HepG2 (cell line): ENCODE measurements around the gene GART. TPM values are rescaled to one million over a fixed set of nuclear protein-coding genes. Genes with fewer than 3 reads are reported as not detected.

Experiments
- ARHGAP35 ChIP-seq: sonication (generic); formaldehyde crosslinking; IDR thresholded peaks from 2 replicates; pipeline ENCODE4 v1.9.0; 2022; ENCODE audit warnings: mild to moderate bottlenecking, inconsistent platforms, moderate library complexity, missing genetic modification reagents, borderline replicate concordance
- HMG20B ChIP-seq: conservative IDR thresholded peaks from 2 replicates; pipeline ENCODE4 v1.6.1; 2016; ENCODE audit warnings: missing genetic modification reagents, missing compliant biosample characterization
- IRF9 ChIP-seq: sonication (generic); formaldehyde crosslinking; IDR thresholded peaks from 2 replicates; pipeline ENCODE4 v1.8.0; 2022; ENCODE audit warnings: missing genetic modification reagents, mild to moderate bottlenecking, borderline replicate concordance
- KMT2B ChIP-seq: IDR thresholded peaks from 2 replicates; pipeline ENCODE4 v1.6.1; 2016; ENCODE audit warnings: missing genetic modification reagents, missing compliant biosample characterization
- MBD4 ChIP-seq: IDR thresholded peaks from 2 replicates; pipeline ENCODE4 v1.6.1; 2012; ENCODE audit warnings: low read length, inconsistent platforms, borderline replicate concordance
- NR2C2 ChIP-seq: sonication (generic); formaldehyde crosslinking; IDR thresholded peaks from 2 replicates; pipeline ENCODE4 v1.4.0; 2020; ENCODE audit warnings: missing genetic modification reagents, mild to moderate bottlenecking, moderate library complexity, borderline replicate concordance
- SKI ChIP-seq: fragments of 450-650 bp; IDR thresholded peaks from one replicate; pipeline ENCODE4 v1.6.1; 2018; ENCODE audit warnings: mild to moderate bottlenecking; ENCODE audit not compliant: partially characterized antibody
- SMC3 ChIP-seq: IDR thresholded peaks from 2 replicates; pipeline ENCODE4 v1.6.1; 2011; ENCODE audit warnings: low read length, improper control_type of control experiment
- SOX6 ChIP-seq, 2 experiments: fragments of 450-650 bp in 1 of 2; sonication (generic) in 1 of 2; formaldehyde crosslinking in 1 of 2; IDR thresholded peaks; 2 replicates each; pipeline versions ENCODE4 v1.4.0 to v1.6.1; 2017 to 2020; ENCODE audit warnings: antibody characterized with exemption in 1 of 2, mild to moderate bottlenecking in 1 of 2, missing genetic modification reagents in 1 of 2
- TCF12 ChIP-seq, 2 experiments: fragments of 450-650 bp in 1 of 2; sonication (generic) in 1 of 2; formaldehyde crosslinking in 1 of 2; IDR thresholded peaks; 2 replicates each; pipeline versions ENCODE4 v1.6.1 to v1.8.0; 2017 to 2022; ENCODE audit warnings: antibody characterized with exemption in 1 of 2, mild to moderate bottlenecking in 1 of 2, missing genetic modification reagents in 1 of 2, moderate library complexity in 1 of 2
- ZBTB7B ChIP-seq: sonication (generic); formaldehyde crosslinking; IDR thresholded peaks from 2 replicates; pipeline ENCODE4 v1.4.0; 2020; ENCODE audit warnings: missing genetic modification reagents
- ZNF33A ChIP-seq: sonication (generic); formaldehyde crosslinking; IDR thresholded peaks from 2 replicates; pipeline ENCODE4 v1.5.1; 2020; ENCODE audit warnings: missing genetic modification reagents, mild to moderate bottlenecking, moderate library complexity, borderline replicate concordance
- ZNF558 ChIP-seq: sonication (generic); formaldehyde crosslinking; IDR thresholded peaks from 2 replicates; pipeline ENCODE4 v1.9.0; 2022; ENCODE audit warnings: mild to moderate bottlenecking, missing genetic modification reagents, borderline replicate concordance
- ZNF691 ChIP-seq: sonication (generic); formaldehyde crosslinking; IDR thresholded peaks from 2 replicates; pipeline ENCODE4 v1.4.0; 2020; ENCODE audit warnings: missing genetic modification reagents, low read depth, mild to moderate bottlenecking, borderline replicate concordance
- polyA plus RNA-seq, 8 experiments: library from polyadenylated mRNA; depleted of rRNA in 3 of 8; stranded (reverse) in 7 of 8; unstranded in 1 of 8; fragments of >200 nt; fragmentation: Illumina TruSeq in 4 of 8; extraction: Trizol in 4 of 8; gene quantifications; 2 replicates each; pipeline versions ENCODE4 v1.2.1 to v1.2.3, GENCODE V29; 2011 to 2016; ENCODE audit warnings: low read depth in 4 of 8, missing spikeins in 1 of 8, mixed read lengths in 1 of 8; ENCODE audit not compliant: insufficient read depth in 1 of 8
- total RNA-seq, 5 experiments: library from RNA; depleted of rRNA; stranded (reverse); fragments of >200 nt; fragmentation: Illumina TruSeq; extraction: Trizol; gene quantifications; 2 replicates each; pipeline ENCODE4 v1.2.3, GENCODE V29; 2016; ENCODE audit warnings: low read depth in 1 of 5
- TF ChIP-seq, protein P1 (sequence below): IDR thresholded peaks from 2 replicates; pipeline ENCODE4 v1.6.1; 2016; ENCODE audit warnings: low read depth, missing genetic modification reagents, missing compliant biosample characterization
- TF ChIP-seq, protein P2 (sequence below): sonication (generic); formaldehyde crosslinking; IDR thresholded peaks from 2 replicates; pipeline ENCODE4 v1.4.0; 2020; ENCODE audit warnings: missing genetic modification reagents
- TF ChIP-seq, protein P3 (sequence below): sonication (generic); formaldehyde crosslinking; IDR thresholded peaks from 2 replicates; pipeline ENCODE4 v1.4.0; 2020; ENCODE audit warnings: missing genetic modification reagents, mild to moderate bottlenecking, borderline replicate concordance

The GART gene
- total and polyA plus RNA-seq, 2 of the 13 experiments (the other 11 are each of a cell fraction or from before 2014, with no cell fraction given): 17.9 to 109 TPM

DNA sequence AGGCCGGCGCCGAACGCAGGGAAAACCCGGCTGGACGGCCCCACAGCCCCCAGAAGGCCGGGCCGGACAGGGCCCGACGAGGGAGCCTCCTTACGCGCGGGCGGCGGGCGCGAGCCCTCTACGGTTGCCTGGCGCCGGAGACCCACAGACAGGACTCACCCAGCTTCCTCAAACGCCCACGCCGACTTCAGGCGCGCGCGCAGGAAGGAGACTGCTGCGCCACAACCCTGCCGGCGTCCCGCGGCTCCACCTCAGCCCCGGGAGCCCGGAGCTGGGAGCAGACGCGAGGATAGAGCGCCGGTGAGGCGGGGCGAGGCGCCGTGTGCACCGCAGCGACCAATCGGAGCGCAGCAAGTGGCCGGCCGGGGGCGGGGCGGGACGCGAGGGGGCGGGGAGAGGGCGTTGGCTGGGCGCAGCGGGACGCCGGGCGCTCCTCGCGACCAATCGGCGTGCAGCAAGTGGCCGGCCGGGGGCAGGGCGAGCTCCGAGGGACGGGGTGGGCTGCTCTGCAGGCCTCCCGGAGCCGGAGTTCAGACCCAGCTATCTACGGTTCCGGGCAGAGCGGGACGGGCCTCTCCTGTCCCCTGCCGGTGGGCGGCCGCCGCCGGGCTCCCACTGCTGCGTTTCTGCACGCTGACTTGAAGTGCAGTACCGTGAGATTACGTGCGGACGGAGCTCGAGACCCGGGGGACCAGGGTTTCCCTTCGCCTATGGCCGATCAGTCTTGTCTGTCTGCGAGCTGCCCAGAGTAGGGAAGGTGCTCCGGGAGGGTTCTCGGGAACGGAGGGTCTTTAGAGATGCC lies 62.0 kb downstream of the GART start, which contains the start of gene TMEM50B (continued):
- TF ChIP-seq IRF9 (CRISPR knock-in tag) (peak; percentile 69; the same call in 1 of the 2 replicates), SMC3 (no peak), NR2C2 (CRISPR knock-in tag) (no peak), SKI (peak; percentile 78), SOX6 (IDR thresholded peaks at IDR 0.05) (no peak), SOX6 (CRISPR knock-in tag; IDR thresholded peaks at IDR 0.05) (no peak; the same call in 1 of the 2 replicates), ZNF558 (peak; percentile 86; the same call in 1 of the 2 replicates), ZBTB7B (CRISPR knock-in tag) (peak; percentile 73), ZNF691 (CRISPR knock-in tag) (peak; percentile 64; the same call in 1 of the 2 replicates), MBD4 (no peak), ARHGAP35 (no peak), ZNF33A (no peak), TCF12 (IDR thresholded peaks at IDR 0.05) (no peak), TCF12 (CRISPR knock-in tag; IDR thresholded peaks at IDR 0.05) (no peak), HMG20B (0 out of 2 replicates have a peak, but pooled peaks have one; percentile 58), KMT2B (CRISPR knock-in tag) (peak; percentile 82)
- TF ChIP-seq, protein P1, sequence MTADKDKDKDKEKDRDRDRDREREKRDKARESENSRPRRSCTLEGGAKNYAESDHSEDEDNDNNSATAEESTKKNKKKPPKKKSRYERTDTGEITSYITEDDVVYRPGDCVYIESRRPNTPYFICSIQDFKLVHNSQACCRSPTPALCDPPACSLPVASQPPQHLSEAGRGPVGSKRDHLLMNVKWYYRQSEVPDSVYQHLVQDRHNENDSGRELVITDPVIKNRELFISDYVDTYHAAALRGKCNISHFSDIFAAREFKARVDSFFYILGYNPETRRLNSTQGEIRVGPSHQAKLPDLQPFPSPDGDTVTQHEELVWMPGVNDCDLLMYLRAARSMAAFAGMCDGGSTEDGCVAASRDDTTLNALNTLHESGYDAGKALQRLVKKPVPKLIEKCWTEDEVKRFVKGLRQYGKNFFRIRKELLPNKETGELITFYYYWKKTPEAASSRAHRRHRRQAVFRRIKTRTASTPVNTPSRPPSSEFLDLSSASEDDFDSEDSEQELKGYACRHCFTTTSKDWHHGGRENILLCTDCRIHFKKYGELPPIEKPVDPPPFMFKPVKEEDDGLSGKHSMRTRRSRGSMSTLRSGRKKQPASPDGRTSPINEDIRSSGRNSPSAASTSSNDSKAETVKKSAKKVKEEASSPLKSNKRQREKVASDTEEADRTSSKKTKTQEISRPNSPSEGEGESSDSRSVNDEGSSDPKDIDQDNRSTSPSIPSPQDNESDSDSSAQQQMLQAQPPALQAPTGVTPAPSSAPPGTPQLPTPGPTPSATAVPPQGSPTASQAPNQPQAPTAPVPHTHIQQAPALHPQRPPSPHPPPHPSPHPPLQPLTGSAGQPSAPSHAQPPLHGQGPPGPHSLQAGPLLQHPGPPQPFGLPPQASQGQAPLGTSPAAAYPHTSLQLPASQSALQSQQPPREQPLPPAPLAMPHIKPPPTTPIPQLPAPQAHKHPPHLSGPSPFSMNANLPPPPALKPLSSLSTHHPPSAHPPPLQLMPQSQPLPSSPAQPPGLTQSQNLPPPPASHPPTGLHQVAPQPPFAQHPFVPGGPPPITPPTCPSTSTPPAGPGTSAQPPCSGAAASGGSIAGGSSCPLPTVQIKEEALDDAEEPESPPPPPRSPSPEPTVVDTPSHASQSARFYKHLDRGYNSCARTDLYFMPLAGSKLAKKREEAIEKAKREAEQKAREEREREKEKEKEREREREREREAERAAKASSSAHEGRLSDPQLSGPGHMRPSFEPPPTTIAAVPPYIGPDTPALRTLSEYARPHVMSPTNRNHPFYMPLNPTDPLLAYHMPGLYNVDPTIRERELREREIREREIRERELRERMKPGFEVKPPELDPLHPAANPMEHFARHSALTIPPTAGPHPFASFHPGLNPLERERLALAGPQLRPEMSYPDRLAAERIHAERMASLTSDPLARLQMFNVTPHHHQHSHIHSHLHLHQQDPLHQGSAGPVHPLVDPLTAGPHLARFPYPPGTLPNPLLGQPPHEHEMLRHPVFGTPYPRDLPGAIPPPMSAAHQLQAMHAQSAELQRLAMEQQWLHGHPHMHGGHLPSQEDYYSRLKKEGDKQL (CRISPR knock-in tag): no peak
- TF ChIP-seq, protein P2, sequence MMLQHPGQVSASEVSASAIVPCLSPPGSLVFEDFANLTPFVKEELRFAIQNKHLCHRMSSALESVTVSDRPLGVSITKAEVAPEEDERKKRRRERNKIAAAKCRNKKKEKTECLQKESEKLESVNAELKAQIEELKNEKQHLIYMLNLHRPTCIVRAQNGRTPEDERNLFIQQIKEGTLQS: no peak; the same call in 1 of the 2 replicates
- TF ChIP-seq, protein P3, sequence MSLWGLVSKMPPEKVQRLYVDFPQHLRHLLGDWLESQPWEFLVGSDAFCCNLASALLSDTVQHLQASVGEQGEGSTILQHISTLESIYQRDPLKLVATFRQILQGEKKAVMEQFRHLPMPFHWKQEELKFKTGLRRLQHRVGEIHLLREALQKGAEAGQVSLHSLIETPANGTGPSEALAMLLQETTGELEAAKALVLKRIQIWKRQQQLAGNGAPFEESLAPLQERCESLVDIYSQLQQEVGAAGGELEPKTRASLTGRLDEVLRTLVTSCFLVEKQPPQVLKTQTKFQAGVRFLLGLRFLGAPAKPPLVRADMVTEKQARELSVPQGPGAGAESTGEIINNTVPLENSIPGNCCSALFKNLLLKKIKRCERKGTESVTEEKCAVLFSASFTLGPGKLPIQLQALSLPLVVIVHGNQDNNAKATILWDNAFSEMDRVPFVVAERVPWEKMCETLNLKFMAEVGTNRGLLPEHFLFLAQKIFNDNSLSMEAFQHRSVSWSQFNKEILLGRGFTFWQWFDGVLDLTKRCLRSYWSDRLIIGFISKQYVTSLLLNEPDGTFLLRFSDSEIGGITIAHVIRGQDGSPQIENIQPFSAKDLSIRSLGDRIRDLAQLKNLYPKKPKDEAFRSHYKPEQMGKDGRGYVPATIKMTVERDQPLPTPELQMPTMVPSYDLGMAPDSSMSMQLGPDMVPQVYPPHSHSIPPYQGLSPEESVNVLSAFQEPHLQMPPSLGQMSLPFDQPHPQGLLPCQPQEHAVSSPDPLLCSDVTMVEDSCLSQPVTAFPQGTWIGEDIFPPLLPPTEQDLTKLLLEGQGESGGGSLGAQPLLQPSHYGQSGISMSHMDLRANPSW (CRISPR knock-in tag): no peak
